ENCODE data around the gene ADGRL3.

Gene ADGRL3

GRCh38 chr4:61714387-61714911, 514.3 kb downstream of the ADGRL3 start:
- TF ChIP-seq ZFP30 (CRISPR knock-in tag; IDR thresholded peaks at IDR 0.05) (no peak), TCF4 (CRISPR knock-in tag; IDR thresholded peaks at IDR 0.05; ENCODE audit: borderline replicate concordance) (no peak), SNAI2 (CRISPR knock-in tag; IDR thresholded peaks at IDR 0.05) (no peak), ZNF70 (CRISPR knock-in tag; IDR thresholded peaks at IDR 0.05) (no peak), OSR1 (CRISPR knock-in tag; IDR thresholded peaks at IDR 0.05) (no peak), CSRNP3 (CRISPR knock-in tag; IDR thresholded peaks at IDR 0.05) (no peak), ZC3H10 (CRISPR knock-in tag; IDR thresholded peaks at IDR 0.05) (no peak), PATZ1 (CRISPR knock-in tag; IDR thresholded peaks at IDR 0.05; ENCODE audit: borderline replicate concordance) (no peak), CREB5 (CRISPR knock-in tag; IDR thresholded peaks at IDR 0.05; ENCODE audit: low read depth) (no peak), ESRRG (CRISPR knock-in tag; IDR thresholded peaks at IDR 0.05) (no peak), CSDC2 (CRISPR knock-in tag; IDR thresholded peaks at IDR 0.05) (no peak), TSHZ2 (CRISPR knock-in tag; IDR thresholded peaks at IDR 0.05) (no peak)
- no peak for ATAC-seq

GRCh38 chr4:61716426-61716825, 516.3 kb downstream of the ADGRL3 start:
- no peak for TF ChIP-seq PPARA (CRISPR knock-in tag; IDR thresholded peaks at IDR 0.05; ENCODE audit: borderline replicate concordance)
- TF ChIP-seq ZFP3 (CRISPR knock-in tag; IDR thresholded peaks at IDR 0.05): no peak
- no peak for TF ChIP-seq RARB (CRISPR knock-in tag; IDR thresholded peaks at IDR 0.05)
- TF ChIP-seq ZC3H10 (CRISPR knock-in tag; IDR thresholded peaks at IDR 0.05): no peak
- no peak for TF ChIP-seq ZNF565 (CRISPR knock-in tag; conservative IDR thresholded peaks at IDR 0.05; ENCODE audit: low read depth)
- TF ChIP-seq TOX (CRISPR knock-in tag; IDR thresholded peaks at IDR 0.05; ENCODE audit: borderline replicate concordance): no peak
- no peak for TF ChIP-seq ZNF8 (CRISPR knock-in tag; IDR thresholded peaks at IDR 0.05)
- TF ChIP-seq TCF4 (CRISPR knock-in tag; IDR thresholded peaks at IDR 0.05; ENCODE audit: borderline replicate concordance): no peak
- TF ChIP-seq PATZ1 (CRISPR knock-in tag; IDR thresholded peaks at IDR 0.05; ENCODE audit: borderline replicate concordance): no peak
- no peak for TF ChIP-seq OSR1 (CRISPR knock-in tag; IDR thresholded peaks at IDR 0.05)
- TF ChIP-seq CREB5 (CRISPR knock-in tag; IDR thresholded peaks at IDR 0.05; ENCODE audit: low read depth): no peak
- TF ChIP-seq TSHZ2 (CRISPR knock-in tag; IDR thresholded peaks at IDR 0.05): no peak
- TF ChIP-seq BACH2 (CRISPR knock-in tag; IDR thresholded peaks at IDR 0.05; ENCODE audit: borderline replicate concordance): no peak
- TF ChIP-seq CSDC2 (CRISPR knock-in tag; IDR thresholded peaks at IDR 0.05): no peak
- TF ChIP-seq GLIS3 (CRISPR knock-in tag; IDR thresholded peaks at IDR 0.05): no peak
- no peak for TF ChIP-seq CSRNP3 (CRISPR knock-in tag; IDR thresholded peaks at IDR 0.05)
- TF ChIP-seq ZNF70 (CRISPR knock-in tag; IDR thresholded peaks at IDR 0.05): no peak
- no peak for TF ChIP-seq ZFP30 (CRISPR knock-in tag; IDR thresholded peaks at IDR 0.05)
- no peak for TF ChIP-seq ARNTL (CRISPR knock-in tag; IDR thresholded peaks at IDR 0.05; ENCODE audit: borderline replicate concordance, low read depth)
- no peak for ATAC-seq
